ENCODE measurements around the gene PRKN. TPM values are rescaled to one million over a fixed set of nuclear protein-coding genes. Genes with fewer than 3 reads are reported as not detected.
"Not testable (repeated sequence)": the region's sequence is repeated elsewhere in the genome, so short reads cannot be mapped to it uniquely, and the experiment has no call there.

Gene PRKN
- total RNA-seq, 1 donor from 2014 or later: 0.34 TPM

- DNase-seq: no peak
Measured at GRCh38 chr6:161882196-161882765, 845.3 kb downstream of the PRKN start.

- DNase-seq: no peak
Measured at GRCh38 chr6:161880056-161880455, 847.5 kb downstream of the PRKN start.

- no peak for DNase-seq
Measured at GRCh38 chr6:161876231-161876630, 851.3 kb downstream of the PRKN start.

- no peak for DNase-seq
Measured at GRCh38 chr6:161870236-161870901, 857.2 kb downstream of the PRKN start.

GRCh38 chr6:161869491-161869890 is 858.1 kb downstream of the PRKN start:
- no peak for DNase-seq

- DNase-seq: no peak
Measured at GRCh38 chr6:161866570-161866969, 861.0 kb downstream of the PRKN start.

- DNase-seq: not testable (repeated sequence)
Measured at GRCh38 chr6:161861061-161861460, 866.5 kb downstream of the PRKN start.

GRCh38 chr6:161853657-161854056 is 873.9 kb downstream of the PRKN start:
- DNase-seq: no peak

- DNase-seq: not testable (repeated sequence)
Measured at GRCh38 chr6:161851486-161851885, 876.1 kb downstream of the PRKN start.

- no peak for DNase-seq
Measured at GRCh38 chr6:161850562-161850961, 877.0 kb downstream of the PRKN start.

GRCh38 chr6:161847628-161848027 is 879.9 kb downstream of the PRKN start:
- DNase-seq: no peak

- DNase-seq: no peak
Measured at GRCh38 chr6:161844804-161845203, 882.8 kb downstream of the PRKN start.

- DNase-seq: no peak
Measured at GRCh38 chr6:161843066-161843465, 884.5 kb downstream of the PRKN start.

GRCh38 chr6:161840380-161840779 is 887.2 kb downstream of the PRKN start:
- no peak for DNase-seq

GRCh38 chr6:161838306-161839035 is 889.1 kb downstream of the PRKN start:
- no peak for DNase-seq

GRCh38 chr6:161837854-161838253 is 889.7 kb downstream of the PRKN start:
- DNase-seq: no peak

- DNase-seq: no peak
Measured at GRCh38 chr6:161837449-161837735, 890.2 kb downstream of the PRKN start.

- DNase-seq: no peak
Measured at GRCh38 chr6:161836643-161837448, 890.7 kb downstream of the PRKN start.

- no peak for DNase-seq
Measured at GRCh38 chr6:161835500-161836215, 891.9 kb downstream of the PRKN start.

GRCh38 chr6:161834426-161834825 is 893.1 kb downstream of the PRKN start:
- DNase-seq: no peak

GRCh38 chr6:161833099-161833860 is 894.3 kb downstream of the PRKN start:
- DNase-seq: no peak

GRCh38 chr6:161832622-161833021 is 894.9 kb downstream of the PRKN start:
- no peak for DNase-seq
